Erythroblast (primary cell): ENCODE data around the gene HIRA.

Source experiments
- GATA1 ChIP-seq: IDR thresholded peaks from 2 replicates; pipeline ENCODE4 v1.6.1; 2011; ENCODE audit warnings: low read depth, mild to moderate bottlenecking, control low read depth, low read length, moderate library complexity
- POLR2A ChIP-seq: IDR thresholded peaks from 2 replicates; pipeline ENCODE4 v1.6.1; 2011; ENCODE audit warnings: mild to moderate bottlenecking, low read length

- no peak for TF ChIP-seq POLR2A
- TF ChIP-seq GATA1, result no peak
Observed at GRCh38 chr22:19466848-19467752, 35.6 kb upstream of the HIRA start.
